WTC11 (cell line): ENCODE data around the gene LASP1.

Experiments
- ATF6 ChIP-seq: sonication (generic); formaldehyde crosslinking; IDR thresholded peaks from 2 replicates; pipeline ENCODE4 v1.8.1; 2023; ENCODE audit warnings: mild to moderate bottlenecking, missing genetic modification reagents
- CTCF ChIP-seq: fragments of 200-600 bp; IDR thresholded peaks from 2 replicates; pipeline ENCODE4 v1.8.0; 2022; ENCODE audit warnings: antibody characterized with exemption
- E2F4 ChIP-seq: sonication (generic); formaldehyde crosslinking; IDR thresholded peaks from 2 replicates; pipeline ENCODE4 v1.8.1; 2022; ENCODE audit warnings: low read depth, mild to moderate bottlenecking, moderate library complexity, missing genetic modification reagents, borderline replicate concordance
- ELF4 ChIP-seq: sonication (generic); formaldehyde crosslinking; IDR thresholded peaks from 2 replicates; pipeline ENCODE4 v1.8.1; 2022; ENCODE audit warnings: low read depth, mild to moderate bottlenecking, moderate library complexity, missing genetic modification reagents
- FOXK1 ChIP-seq: sonication (generic); formaldehyde crosslinking; IDR thresholded peaks from 2 replicates; pipeline ENCODE4 v1.8.0; 2022; ENCODE audit warnings: mild to moderate bottlenecking, moderate library complexity, missing genetic modification reagents
- FOXP1 ChIP-seq: sonication (generic); formaldehyde crosslinking; IDR thresholded peaks from 2 replicates; pipeline ENCODE4 v1.8.0; 2022; ENCODE audit warnings: missing genetic modification reagents, mild to moderate bottlenecking, moderate library complexity, borderline replicate concordance
- MXD4 ChIP-seq: fragments of 250-450 bp; sonication (Bioruptor Pico); IDR thresholded peaks from 2 replicates; pipeline ENCODE4 v1.8.0; 2021; ENCODE audit warnings: mild to moderate bottlenecking, moderate library complexity, borderline replicate concordance
- SOX15 ChIP-seq: fragments of 250-450 bp; sonication (Bioruptor Pico); IDR thresholded peaks from 2 replicates; pipeline ENCODE4 v1.9.0; 2021; ENCODE audit warnings: mild to moderate bottlenecking
- TP53 ChIP-seq: sonication (generic); formaldehyde crosslinking; IDR thresholded peaks from 2 replicates; pipeline ENCODE4 v1.8.1; 2023; ENCODE audit warnings: mild to moderate bottlenecking, missing genetic modification reagents
- USF2 ChIP-seq: sonication (generic); formaldehyde crosslinking; IDR thresholded peaks from 2 replicates; pipeline ENCODE4 v1.8.1; 2023; ENCODE audit warnings: mild to moderate bottlenecking, missing genetic modification reagents, moderate library complexity

- TF ChIP-seq USF2 (CRISPR knock-in tag) (no peak), CTCF (no peak), ATF6 (CRISPR knock-in tag) (no peak), TP53 (CRISPR knock-in tag) (no peak), MXD4 (CRISPR knock-in tag) (no peak), ELF4 (CRISPR knock-in tag) (no peak), E2F4 (CRISPR knock-in tag) (no peak), FOXK1 (CRISPR knock-in tag) (no peak), FOXP1 (CRISPR knock-in tag) (no peak), SOX15 (no peak)
Measured at GRCh38 chr17:38890410-38890746, 20.5 kb downstream of the LASP1 start.
